ENCODE data around the gene BLVRB. TPM values are rescaled to one million over a fixed set of nuclear protein-coding genes. Genes with fewer than 3 reads are reported as not detected.

The BLVRB gene
- total and polyA plus RNA-seq, 9 of the 15 experiments (the other 6 are each of a cell fraction or from before 2014, with no cell fraction given): 81.1 to 749 (median 331) TPM

- TF ChIP-seq, protein P1, sequence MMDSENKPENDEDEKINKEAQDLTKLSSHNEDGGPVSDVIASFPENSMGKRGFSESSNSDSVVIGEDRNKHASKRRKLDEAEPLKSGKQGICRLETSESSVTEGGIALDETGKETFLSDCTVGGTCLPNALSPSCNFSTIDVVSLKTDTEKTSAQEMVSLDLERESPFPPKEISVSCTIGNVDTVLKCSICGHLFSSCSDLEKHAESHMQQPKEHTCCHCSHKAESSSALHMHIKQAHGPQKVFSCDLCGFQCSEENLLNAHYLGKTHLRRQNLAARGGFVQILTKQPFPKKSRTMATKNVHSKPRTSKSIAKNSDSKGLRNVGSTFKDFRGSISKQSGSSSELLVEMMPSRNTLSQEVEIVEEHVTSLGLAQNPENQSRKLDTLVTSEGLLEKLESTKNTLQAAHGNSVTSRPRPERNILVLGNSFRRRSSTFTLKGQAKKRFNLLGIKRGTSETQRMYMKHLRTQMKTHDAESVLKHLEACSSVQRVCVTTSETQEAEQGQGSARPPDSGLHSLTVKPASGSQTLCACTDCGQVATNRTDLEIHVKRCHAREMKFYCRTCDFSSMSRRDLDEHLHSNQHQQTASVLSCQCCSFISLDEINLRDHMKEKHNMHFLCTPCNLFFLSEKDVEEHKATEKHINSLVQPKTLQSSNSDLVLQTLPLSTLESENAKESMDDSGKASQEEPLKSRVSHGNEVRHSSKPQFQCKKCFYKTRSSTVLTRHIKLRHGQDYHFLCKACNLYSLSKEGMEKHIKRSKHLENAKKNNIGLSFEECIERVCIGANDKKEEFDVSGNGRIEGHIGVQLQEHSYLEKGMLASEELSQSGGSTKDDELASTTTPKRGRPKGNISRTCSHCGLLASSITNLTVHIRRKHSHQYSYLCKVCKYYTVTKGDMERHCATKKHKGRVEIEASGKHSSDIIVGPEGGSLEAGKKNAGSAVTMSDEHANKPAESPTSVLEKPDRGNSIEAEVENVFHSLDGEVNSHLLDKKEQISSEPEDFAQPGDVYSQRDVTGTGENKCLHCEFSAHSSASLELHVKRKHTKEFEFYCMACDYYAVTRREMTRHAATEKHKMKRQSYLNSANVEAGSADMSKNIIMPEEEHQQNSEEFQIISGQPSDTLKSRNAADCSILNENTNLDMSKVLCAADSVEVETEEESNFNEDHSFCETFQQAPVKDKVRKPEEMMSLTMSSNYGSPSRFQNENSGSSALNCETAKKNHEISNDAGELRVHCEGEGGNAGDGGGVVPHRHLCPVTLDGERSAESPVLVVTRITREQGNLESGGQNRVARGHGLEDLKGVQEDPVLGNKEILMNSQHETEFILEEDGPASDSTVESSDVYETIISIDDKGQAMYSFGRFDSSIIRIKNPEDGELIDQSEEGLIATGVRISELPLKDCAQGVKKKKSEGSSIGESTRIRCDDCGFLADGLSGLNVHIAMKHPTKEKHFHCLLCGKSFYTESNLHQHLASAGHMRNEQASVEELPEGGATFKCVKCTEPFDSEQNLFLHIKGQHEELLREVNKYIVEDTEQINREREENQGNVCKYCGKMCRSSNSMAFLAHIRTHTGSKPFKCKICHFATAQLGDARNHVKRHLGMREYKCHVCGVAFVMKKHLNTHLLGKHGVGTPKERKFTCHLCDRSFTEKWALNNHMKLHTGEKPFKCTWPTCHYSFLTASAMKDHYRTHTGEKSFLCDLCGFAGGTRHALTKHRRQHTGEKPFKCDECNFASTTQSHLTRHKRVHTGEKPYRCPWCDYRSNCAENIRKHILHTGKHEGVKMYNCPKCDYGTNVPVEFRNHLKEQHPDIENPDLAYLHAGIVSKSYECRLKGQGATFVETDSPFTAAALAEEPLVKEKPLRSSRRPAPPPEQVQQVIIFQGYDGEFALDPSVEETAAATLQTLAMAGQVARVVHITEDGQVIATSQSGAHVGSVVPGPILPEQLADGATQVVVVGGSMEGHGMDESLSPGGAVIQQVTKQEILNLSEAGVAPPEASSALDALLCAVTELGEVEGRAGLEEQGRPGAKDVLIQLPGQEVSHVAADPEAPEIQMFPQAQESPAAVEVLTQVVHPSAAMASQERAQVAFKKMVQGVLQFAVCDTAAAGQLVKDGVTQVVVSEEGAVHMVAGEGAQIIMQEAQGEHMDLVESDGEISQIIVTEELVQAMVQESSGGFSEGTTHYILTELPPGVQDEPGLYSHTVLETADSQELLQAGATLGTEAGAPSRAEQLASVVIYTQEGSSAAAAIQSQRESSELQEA (IDR thresholded peaks at IDR 0.05; ENCODE audit: low read depth): no peak
- TF ChIP-seq DNMT1 (IDR thresholded peaks at IDR 0.05) (no peak), MGA (IDR thresholded peaks at IDR 0.05) (no peak), HES1 (IDR thresholded peaks at IDR 0.05; ENCODE audit: low read depth) (no peak; the same call in 1 of the 2 replicates), CHD1 (IDR thresholded peaks at IDR 0.05; ENCODE audit: low read length) (no peak)
Measured at GRCh38 chr19:40444000-40444824, 21.3 kb downstream of the BLVRB start, which contains the start of gene SERTAD3 (continued).

All from K562 (cell line).